ENCODE results near the gene UBE2E2.

The UBE2E2 gene

GRCh38 chr3:23552506-23552905, 349.4 kb downstream of the UBE2E2 start:
- Histone ChIP-seq H3K4me1 (ENCODE audit: control insufficient read depth in 1 of 2, insufficient read depth in 1 of 2, low read depth in 1 of 2, low read length in 1 of 2) (no peaks in the 10 kb centered on the region), H3K27me3 (no peaks in the 10 kb centered on the region), H3K4me3 (ENCODE audit: low read depth in 1 of 2, low read length in 1 of 2) (no peak overlapping the region), H3K9me3 (no peaks in the 10 kb centered on the region), H3K27ac (no peak overlapping the region), H3K36me3 (no peaks in the 10 kb centered on the region)
- TF ChIP-seq, protein P1, sequence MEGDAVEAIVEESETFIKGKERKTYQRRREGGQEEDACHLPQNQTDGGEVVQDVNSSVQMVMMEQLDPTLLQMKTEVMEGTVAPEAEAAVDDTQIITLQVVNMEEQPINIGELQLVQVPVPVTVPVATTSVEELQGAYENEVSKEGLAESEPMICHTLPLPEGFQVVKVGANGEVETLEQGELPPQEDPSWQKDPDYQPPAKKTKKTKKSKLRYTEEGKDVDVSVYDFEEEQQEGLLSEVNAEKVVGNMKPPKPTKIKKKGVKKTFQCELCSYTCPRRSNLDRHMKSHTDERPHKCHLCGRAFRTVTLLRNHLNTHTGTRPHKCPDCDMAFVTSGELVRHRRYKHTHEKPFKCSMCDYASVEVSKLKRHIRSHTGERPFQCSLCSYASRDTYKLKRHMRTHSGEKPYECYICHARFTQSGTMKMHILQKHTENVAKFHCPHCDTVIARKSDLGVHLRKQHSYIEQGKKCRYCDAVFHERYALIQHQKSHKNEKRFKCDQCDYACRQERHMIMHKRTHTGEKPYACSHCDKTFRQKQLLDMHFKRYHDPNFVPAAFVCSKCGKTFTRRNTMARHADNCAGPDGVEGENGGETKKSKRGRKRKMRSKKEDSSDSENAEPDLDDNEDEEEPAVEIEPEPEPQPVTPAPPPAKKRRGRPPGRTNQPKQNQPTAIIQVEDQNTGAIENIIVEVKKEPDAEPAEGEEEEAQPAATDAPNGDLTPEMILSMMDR (IDR thresholded peaks at IDR 0.05): no peak

GRCh38 chr3:23553353-23553752, 350.2 kb downstream of the UBE2E2 start:
- no peaks in the 10 kb centered on the region for H3K9me3 ChIP-seq
- no peak overlapping the region for H3K4me3 ChIP-seq (ENCODE audit: low read depth in 1 of 2, low read length in 1 of 2)
- H3K27ac ChIP-seq: no peak overlapping the region
- TF ChIP-seq, protein P1 (IDR thresholded peaks at IDR 0.05): no peak
- H3K4me1 ChIP-seq (ENCODE audit: control insufficient read depth in 1 of 2, insufficient read depth in 1 of 2, low read depth in 1 of 2, low read length in 1 of 2): no peaks in the 10 kb centered on the region
- no peaks in the 10 kb centered on the region for H3K36me3 ChIP-seq
- H3K27me3 ChIP-seq: no peaks in the 10 kb centered on the region

- Histone ChIP-seq H3K27me3 (no peaks in the 10 kb centered on the region), H3K9me3 (no peaks in the 10 kb centered on the region), H3K27ac (no peak overlapping the region), H3K4me3 (ENCODE audit: low read depth in 1 of 2, low read length in 1 of 2) (no peak overlapping the region), H3K4me1 (ENCODE audit: control insufficient read depth in 1 of 2, insufficient read depth in 1 of 2, low read depth in 1 of 2, low read length in 1 of 2) (no peaks in the 10 kb centered on the region), H3K36me3 (no peaks in the 10 kb centered on the region)
- TF ChIP-seq, protein P1 (IDR thresholded peaks at IDR 0.05): no peak
These were observed 362.1 kb downstream of the UBE2E2 start for GRCh38 chr3:23565041-23565775.

GRCh38 chr3:23566499-23566898, 363.4 kb downstream of the UBE2E2 start:
- no peaks in the 10 kb centered on the region for H3K27me3 ChIP-seq
- no peaks in the 10 kb centered on the region for H3K9me3 ChIP-seq
- H3K4me3 ChIP-seq (ENCODE audit: low read depth in 1 of 2, low read length in 1 of 2): no peak overlapping the region
- no peak overlapping the region for H3K27ac ChIP-seq
- no peaks in the 10 kb centered on the region for H3K4me1 ChIP-seq (ENCODE audit: control insufficient read depth in 1 of 2, insufficient read depth in 1 of 2, low read depth in 1 of 2, low read length in 1 of 2)
- TF ChIP-seq, protein P1 (IDR thresholded peaks at IDR 0.05): no peak
- H3K36me3 ChIP-seq: no peaks in the 10 kb centered on the region

GRCh38 chr3:23567917-23568316, 364.8 kb downstream of the UBE2E2 start:
- Histone ChIP-seq H3K27ac (no peak overlapping the region), H3K36me3 (no peaks in the 10 kb centered on the region), H3K27me3 (no peaks in the 10 kb centered on the region), H3K4me1 (ENCODE audit: control insufficient read depth in 1 of 2, insufficient read depth in 1 of 2, low read depth in 1 of 2, low read length in 1 of 2) (no peaks in the 10 kb centered on the region), H3K4me3 (ENCODE audit: low read depth in 1 of 2, low read length in 1 of 2) (no peak overlapping the region), H3K9me3 (no peaks in the 10 kb centered on the region)
- TF ChIP-seq, protein P1 (IDR thresholded peaks at IDR 0.05): no peak

Data from neutrophil (primary cell).